HL-60 (cell line): ENCODE data around the gene TMEM184A.

Source experiments
- DNase-seq, 2 experiments: peaks; one replicate each; pipeline ENCODE4 v3.0.0-alpha.2; 2010 to 2020; ENCODE audit warnings: low read depth in 1 of 2, low spot score in 1 of 2
- H3K27ac ChIP-seq: fragments of 250-450 bp; sonication (Bioruptor Pico); replicated peaks from 2 replicates; pipeline ENCODE4 v1.5.1; 2020; ENCODE audit warnings: mild to moderate bottlenecking, moderate library complexity
- H3K27me3 ChIP-seq: fragments of 250-450 bp; sonication (Bioruptor Pico); 2 replicates; pipeline ENCODE4 v1.5.1; 2021; ENCODE audit warnings: mild to moderate bottlenecking, moderate library complexity; ENCODE audit not compliant: insufficient read depth, poor library complexity, severe bottlenecking
- H3K4me3 ChIP-seq: replicated peaks from 2 replicates; pipeline ENCODE4 v1.5.1; 2011; ENCODE audit warnings: mild to moderate bottlenecking, control low read depth, low read length; ENCODE audit not compliant: insufficient read depth
- GABPA ChIP-seq: IDR thresholded peaks from 2 replicates; pipeline ENCODE4 v1.6.1; 2012; ENCODE audit warnings: low read depth
- POLR2AphosphoS5 ChIP-seq: IDR thresholded peaks from 2 replicates; pipeline ENCODE4 v1.6.1; 2012; ENCODE audit warnings: low read depth
- SPI1 ChIP-seq: IDR thresholded peaks from 2 replicates; pipeline ENCODE4 v1.6.1; 2012; ENCODE audit warnings: low read depth, mild to moderate bottlenecking, borderline replicate concordance
- TF ChIP-seq, protein P1 (sequence below): IDR thresholded peaks from 2 replicates; pipeline ENCODE4 v1.6.1; 2012; ENCODE audit warnings: low read depth; ENCODE audit not compliant: insufficient replicate concordance
- TF ChIP-seq, protein P2 (sequence below): IDR thresholded peaks from one replicate; pipeline ENCODE4 v1.5.1; 2011; ENCODE audit warnings: low read length, control low read depth, inconsistent platforms; ENCODE audit not compliant: insufficient read depth

Gene TMEM184A

DNA sequence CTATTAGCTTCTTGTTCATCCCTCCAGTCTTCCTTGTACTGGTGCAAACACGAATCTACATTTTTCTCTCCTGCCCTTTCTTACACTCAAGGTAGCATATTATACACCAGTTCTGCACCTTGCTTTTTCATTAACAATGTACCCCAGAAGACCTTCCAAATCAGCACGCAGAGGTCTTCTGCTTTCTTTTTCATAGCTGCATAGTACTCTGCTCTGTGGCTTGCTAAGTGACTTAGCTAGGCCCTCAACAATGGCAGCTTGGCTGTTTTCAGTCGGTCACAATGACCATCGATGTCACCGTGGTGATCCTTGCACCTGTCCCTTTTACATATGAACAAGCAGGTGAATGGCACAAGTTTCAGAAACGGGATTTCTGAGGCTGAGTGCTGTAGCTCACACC is 30.6 kb downstream of the TMEM184A start:
- TF ChIP-seq GABPA (no peak), POLR2AphosphoS5 (no peak), SPI1 (no peak)
- TF ChIP-seq, protein P1, sequence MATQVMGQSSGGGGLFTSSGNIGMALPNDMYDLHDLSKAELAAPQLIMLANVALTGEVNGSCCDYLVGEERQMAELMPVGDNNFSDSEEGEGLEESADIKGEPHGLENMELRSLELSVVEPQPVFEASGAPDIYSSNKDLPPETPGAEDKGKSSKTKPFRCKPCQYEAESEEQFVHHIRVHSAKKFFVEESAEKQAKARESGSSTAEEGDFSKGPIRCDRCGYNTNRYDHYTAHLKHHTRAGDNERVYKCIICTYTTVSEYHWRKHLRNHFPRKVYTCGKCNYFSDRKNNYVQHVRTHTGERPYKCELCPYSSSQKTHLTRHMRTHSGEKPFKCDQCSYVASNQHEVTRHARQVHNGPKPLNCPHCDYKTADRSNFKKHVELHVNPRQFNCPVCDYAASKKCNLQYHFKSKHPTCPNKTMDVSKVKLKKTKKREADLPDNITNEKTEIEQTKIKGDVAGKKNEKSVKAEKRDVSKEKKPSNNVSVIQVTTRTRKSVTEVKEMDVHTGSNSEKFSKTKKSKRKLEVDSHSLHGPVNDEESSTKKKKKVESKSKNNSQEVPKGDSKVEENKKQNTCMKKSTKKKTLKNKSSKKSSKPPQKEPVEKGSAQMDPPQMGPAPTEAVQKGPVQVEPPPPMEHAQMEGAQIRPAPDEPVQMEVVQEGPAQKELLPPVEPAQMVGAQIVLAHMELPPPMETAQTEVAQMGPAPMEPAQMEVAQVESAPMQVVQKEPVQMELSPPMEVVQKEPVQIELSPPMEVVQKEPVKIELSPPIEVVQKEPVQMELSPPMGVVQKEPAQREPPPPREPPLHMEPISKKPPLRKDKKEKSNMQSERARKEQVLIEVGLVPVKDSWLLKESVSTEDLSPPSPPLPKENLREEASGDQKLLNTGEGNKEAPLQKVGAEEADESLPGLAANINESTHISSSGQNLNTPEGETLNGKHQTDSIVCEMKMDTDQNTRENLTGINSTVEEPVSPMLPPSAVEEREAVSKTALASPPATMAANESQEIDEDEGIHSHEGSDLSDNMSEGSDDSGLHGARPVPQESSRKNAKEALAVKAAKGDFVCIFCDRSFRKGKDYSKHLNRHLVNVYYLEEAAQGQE, result no peak
- TF ChIP-seq, protein P2, sequence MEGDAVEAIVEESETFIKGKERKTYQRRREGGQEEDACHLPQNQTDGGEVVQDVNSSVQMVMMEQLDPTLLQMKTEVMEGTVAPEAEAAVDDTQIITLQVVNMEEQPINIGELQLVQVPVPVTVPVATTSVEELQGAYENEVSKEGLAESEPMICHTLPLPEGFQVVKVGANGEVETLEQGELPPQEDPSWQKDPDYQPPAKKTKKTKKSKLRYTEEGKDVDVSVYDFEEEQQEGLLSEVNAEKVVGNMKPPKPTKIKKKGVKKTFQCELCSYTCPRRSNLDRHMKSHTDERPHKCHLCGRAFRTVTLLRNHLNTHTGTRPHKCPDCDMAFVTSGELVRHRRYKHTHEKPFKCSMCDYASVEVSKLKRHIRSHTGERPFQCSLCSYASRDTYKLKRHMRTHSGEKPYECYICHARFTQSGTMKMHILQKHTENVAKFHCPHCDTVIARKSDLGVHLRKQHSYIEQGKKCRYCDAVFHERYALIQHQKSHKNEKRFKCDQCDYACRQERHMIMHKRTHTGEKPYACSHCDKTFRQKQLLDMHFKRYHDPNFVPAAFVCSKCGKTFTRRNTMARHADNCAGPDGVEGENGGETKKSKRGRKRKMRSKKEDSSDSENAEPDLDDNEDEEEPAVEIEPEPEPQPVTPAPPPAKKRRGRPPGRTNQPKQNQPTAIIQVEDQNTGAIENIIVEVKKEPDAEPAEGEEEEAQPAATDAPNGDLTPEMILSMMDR, result no peak
- H3K27ac ChIP-seq, result no peak overlapping the region

DNA sequence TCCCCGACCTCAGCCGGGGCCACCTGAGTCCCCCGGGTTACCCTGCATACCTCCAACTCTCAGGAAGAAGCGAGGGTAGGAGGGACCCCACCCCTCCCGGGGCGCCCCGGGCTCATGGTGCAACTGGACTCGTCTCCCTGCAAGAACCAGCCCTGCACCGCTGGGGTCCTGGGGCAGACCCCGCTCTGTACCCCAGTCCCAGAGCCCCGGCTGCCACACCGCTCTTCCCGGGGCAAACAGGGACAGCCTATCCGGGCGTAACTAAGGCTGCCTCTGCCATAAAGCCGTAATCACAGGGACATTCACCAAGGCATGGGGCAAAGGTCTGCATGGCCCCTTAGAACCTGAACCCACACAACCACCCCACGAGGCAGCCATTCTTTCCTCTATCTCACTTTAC is 32.2 kb downstream of the TMEM184A start:
- Histone ChIP-seq H3K27me3 (no peaks in the 10 kb centered on the region), H3K4me3 (no peak overlapping the region), H3K27ac (no peak overlapping the region)
- no peak for TF ChIP-seq SPI1
- no peak for DNase-seq

More for the DNA sequence above, 30.6 kb downstream of the TMEM184A start:
- DNase-seq, result no peak
- Histone ChIP-seq H3K4me3 (no peak overlapping the region), H3K27me3 (no peaks in the 10 kb centered on the region)

DNA sequence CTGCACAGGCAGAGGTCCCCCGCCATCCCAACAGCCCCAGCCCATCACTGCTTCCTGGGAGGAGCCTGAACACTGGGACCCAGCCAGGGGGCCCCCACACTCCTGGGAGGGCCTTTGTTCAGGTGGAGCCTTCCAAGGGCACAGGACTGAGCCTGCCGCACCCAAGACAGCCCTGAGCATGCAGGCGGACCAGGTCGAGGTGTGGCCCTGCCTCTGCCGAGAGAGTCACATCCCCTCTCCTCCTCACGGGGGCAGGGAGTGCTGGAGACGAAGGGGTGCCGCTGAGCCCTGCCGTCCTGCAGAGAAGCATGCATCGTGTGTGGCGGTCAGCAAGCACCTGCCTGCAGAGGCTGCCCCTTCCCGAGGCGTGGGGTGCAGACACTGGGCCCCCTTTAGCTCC is 32.8 kb downstream of the TMEM184A start:
- no peak for DNase-seq
- Histone ChIP-seq H3K4me3 (no peak overlapping the region), H3K27ac (no peak overlapping the region), H3K27me3 (no peaks in the 10 kb centered on the region)
- TF ChIP-seq, protein P2, result no peak

DNA sequence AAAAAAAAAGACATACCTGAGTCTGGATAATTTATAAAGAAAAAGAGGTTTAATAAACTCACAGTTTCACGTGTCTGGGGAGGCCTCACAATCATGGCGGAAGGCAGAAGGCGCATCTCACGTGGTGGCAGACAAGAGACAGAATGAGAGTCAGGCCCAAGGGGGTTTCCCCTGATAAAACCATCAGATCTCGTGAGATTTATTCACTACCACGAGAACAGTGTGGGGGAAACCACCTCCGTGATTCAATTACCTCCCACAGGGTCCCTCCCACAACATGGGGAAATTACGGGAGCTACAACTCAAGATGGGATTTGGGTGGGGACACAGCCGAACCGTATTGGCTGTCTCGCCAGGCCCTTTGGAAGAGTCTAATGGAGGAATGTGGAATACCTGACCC is 34.5 kb downstream of the TMEM184A start:
- Histone ChIP-seq H3K27ac (no peak overlapping the region), H3K27me3 (no peaks in the 10 kb centered on the region), H3K4me3 (no peak overlapping the region)
- DNase-seq, result no peak
- no peak for TF ChIP-seq GABPA
- TF ChIP-seq, protein P1, result no peak
- TF ChIP-seq POLR2AphosphoS5, result no peak
- no peak for TF ChIP-seq SPI1
- TF ChIP-seq, protein P2, result no peak
